PFSK-1 (cell line): Measurements from ENCODE around the gene PRKCE.

Source experiments
- FOXP2 ChIP-seq: optimal IDR thresholded peaks from 2 replicates; pipeline ENCODE3; 2011; ENCODE audit warnings: borderline replicate concordance, control low read depth, inconsistent platforms; ENCODE audit not compliant: insufficient read depth; ENCODE audit errors: extremely low read length, extremely low read depth
- POLR2AphosphoS5 ChIP-seq: IDR thresholded peaks from 2 replicates; pipeline ENCODE4 v1.6.1; 2012; ENCODE audit warnings: low read depth, mild to moderate bottlenecking, control low read depth, low read length, moderate library complexity
- SIN3A ChIP-seq: IDR thresholded peaks from 2 replicates; pipeline ENCODE4 v1.6.1; 2012; ENCODE audit warnings: mild to moderate bottlenecking, low read length, moderate library complexity, borderline replicate concordance; ENCODE audit not compliant: insufficient read depth
- TAF1 ChIP-seq: IDR thresholded peaks from 2 replicates; pipeline ENCODE4 v1.6.1; 2012; ENCODE audit warnings: low read length, control low read depth, borderline replicate concordance; ENCODE audit not compliant: insufficient read depth
- TF ChIP-seq, protein P1 (sequence below), 2 experiments: IDR thresholded peaks; 2 replicates each; pipeline versions ENCODE4 v1.6.1 to v1.8.0; 2011 to 2012; ENCODE audit warnings: low read depth in 2 of 2, low read length in 2 of 2, control low read depth in 1 of 2, inconsistent platforms in 1 of 2, mild to moderate bottlenecking in 1 of 2, moderate library complexity in 1 of 2; ENCODE audit not compliant: insufficient read depth in 1 of 2

The PRKCE gene

DNA sequence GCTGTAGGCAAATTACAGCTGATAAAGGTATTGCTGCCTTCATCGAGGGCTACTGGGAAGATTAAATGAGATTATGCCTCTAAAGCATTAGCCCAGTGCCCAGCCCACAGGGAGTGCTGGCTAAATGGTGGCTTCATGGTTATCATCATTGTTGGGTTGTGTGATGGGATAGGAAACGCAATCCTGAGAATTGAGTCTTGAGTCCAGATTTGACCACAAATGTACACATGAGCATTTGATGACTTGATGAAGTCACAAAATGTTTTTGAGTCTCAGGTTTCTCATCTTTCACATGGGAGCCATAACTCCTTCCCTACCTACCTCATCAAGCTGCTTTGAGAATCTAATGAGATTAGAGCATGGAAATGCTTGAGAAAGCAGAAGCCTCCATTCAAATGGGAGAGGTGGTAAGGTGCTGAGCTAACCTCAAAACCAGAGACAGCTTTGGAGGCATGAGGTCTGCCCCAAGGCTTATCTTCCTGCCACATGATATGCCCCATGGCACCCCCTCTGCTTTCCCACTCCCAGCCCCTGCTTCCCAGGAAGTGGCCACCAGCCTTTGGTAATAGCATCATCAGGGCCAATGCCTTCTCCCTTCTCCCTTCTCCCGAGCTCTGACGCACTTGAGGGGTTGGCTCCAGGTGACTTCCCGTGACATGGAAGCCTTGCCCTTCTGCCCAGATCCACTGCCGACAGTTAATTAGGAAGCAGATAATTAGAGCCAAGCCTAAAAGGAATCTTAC is 496.3 kb downstream of the PRKCE start:
- TF ChIP-seq TAF1 (no peak), POLR2AphosphoS5 (no peak), FOXP2 (no peak), SIN3A (no peak)
- TF ChIP-seq, protein P1, sequence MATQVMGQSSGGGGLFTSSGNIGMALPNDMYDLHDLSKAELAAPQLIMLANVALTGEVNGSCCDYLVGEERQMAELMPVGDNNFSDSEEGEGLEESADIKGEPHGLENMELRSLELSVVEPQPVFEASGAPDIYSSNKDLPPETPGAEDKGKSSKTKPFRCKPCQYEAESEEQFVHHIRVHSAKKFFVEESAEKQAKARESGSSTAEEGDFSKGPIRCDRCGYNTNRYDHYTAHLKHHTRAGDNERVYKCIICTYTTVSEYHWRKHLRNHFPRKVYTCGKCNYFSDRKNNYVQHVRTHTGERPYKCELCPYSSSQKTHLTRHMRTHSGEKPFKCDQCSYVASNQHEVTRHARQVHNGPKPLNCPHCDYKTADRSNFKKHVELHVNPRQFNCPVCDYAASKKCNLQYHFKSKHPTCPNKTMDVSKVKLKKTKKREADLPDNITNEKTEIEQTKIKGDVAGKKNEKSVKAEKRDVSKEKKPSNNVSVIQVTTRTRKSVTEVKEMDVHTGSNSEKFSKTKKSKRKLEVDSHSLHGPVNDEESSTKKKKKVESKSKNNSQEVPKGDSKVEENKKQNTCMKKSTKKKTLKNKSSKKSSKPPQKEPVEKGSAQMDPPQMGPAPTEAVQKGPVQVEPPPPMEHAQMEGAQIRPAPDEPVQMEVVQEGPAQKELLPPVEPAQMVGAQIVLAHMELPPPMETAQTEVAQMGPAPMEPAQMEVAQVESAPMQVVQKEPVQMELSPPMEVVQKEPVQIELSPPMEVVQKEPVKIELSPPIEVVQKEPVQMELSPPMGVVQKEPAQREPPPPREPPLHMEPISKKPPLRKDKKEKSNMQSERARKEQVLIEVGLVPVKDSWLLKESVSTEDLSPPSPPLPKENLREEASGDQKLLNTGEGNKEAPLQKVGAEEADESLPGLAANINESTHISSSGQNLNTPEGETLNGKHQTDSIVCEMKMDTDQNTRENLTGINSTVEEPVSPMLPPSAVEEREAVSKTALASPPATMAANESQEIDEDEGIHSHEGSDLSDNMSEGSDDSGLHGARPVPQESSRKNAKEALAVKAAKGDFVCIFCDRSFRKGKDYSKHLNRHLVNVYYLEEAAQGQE (IDR thresholded peaks at IDR 0.05; ENCODE audit: insufficient read depth in 1 of 2, low read depth in 2 of 2, low read length in 2 of 2) = no peak

DNA sequence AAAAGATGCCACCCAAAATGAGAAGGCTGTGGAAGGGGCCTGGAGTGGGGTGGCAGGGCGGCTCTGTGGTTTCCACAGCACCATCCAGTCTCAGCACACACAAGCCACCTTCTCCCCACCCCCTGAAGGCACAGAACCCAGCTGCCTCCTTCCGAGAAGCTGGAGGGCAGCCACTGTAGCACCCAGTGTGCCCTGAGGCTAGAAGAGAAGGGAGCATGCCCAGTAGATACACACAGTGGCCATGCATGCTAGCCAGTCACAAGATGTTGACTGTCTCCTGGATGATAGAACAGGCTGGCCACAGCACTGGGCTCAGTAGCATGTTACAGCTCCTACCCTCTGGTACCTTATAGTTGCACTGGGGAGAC is 496.9 kb downstream of the PRKCE start:
- TF ChIP-seq, protein P1 (IDR thresholded peaks at IDR 0.05; ENCODE audit: insufficient read depth in 1 of 2, low read depth in 2 of 2, low read length in 2 of 2) = no peak
- no peak for TF ChIP-seq SIN3A
- no peak for TF ChIP-seq TAF1
- TF ChIP-seq FOXP2 = no peak
- no peak for TF ChIP-seq POLR2AphosphoS5

DNA sequence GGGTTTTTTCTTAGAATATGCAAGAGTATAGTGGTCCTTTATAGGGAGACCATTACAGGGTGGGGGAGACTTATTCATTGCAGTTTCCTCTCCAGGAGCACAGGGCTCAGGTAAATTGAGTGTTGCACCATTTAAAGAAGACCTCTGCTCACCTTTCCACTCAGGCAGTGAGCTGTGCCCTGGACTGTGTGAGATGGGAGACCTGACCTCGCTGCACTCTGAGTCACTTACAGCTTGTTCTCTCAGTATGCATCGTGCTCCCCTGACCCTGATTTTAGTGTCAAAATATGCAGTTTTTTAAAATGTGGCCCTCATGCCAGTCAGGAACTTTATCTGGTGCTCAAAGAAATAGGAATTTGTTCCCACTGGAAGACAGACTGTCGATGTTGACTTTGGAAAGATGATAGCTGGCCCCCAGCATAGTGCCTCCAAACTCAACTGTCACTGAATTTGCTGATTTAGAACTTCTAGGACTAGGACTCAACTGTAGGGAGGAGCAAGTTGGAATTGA is 499.0 kb downstream of the PRKCE start:
- TF ChIP-seq, protein P1 (IDR thresholded peaks at IDR 0.05; ENCODE audit: insufficient read depth in 1 of 2, low read depth in 2 of 2, low read length in 2 of 2) = no peak

DNA sequence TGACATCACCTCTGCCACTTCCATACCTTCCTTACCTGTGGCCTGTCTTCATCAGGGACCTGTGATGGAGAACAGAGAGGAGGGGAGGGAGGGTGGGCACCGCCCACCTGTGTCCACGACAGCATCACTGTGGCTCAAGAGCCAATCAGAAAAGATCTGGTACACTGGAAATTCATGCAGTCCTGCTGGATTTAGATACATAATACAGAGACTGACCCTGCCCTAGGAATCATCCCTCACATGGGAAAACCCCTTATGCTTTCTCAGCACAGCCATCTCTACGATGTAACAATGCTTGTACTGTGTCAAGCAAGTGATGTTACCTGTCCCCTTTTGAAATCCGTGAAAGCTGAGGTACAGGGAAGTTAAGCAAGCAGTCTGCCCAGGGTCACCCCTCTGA is 500.1 kb downstream of the PRKCE start:
- TF ChIP-seq, protein P1 (IDR thresholded peaks at IDR 0.05; ENCODE audit: insufficient read depth in 1 of 2, low read depth in 2 of 2, low read length in 2 of 2) = no peak

DNA sequence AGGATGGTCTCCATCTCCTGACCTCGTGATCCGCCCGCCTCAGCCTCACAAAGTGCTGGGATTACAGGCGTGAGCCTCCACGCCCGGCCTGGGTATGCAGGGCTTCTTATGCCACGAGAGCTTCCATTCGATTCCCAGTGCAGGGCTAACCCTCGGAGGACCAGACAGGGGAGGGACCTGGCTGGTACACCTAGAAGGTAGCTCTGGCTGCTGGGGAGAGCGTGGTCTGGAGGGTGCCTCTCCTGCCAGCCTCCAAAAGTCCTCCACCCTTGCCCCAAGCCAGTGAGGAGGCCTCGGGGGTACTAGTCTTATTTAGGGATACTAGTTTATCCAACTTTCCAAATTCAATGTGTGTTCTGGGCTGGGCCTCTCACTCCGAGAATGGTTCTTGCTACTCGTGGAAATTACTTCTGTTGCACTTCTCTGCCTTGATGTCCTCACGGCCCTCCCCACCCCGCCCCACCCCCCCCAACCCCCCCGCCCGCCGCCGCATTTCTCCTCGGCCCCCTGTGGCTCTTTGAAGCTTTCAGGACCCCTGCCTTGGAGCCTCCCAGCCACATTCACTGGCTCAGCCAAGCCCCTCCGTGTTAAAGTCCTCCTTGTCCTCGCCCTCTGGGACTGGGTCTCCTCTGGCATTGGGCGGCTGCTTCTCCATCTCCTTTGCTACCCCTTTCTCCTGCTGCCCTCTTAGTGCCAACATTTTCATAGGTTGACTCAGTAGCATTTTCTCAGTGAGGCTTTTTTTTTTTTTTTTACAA is 502.7 kb downstream of the PRKCE start:
- TF ChIP-seq TAF1 = no peak
- TF ChIP-seq POLR2AphosphoS5 = no peak
